K562 (cell line): ENCODE measurements around the gene STRIP1. TPM values are rescaled to one million over a fixed set of nuclear protein-coding genes. Genes with fewer than 3 reads are reported as not detected.
"Not testable (repeated sequence)": the region's sequence is repeated elsewhere in the genome, so short reads cannot be mapped to it uniquely, and the experiment has no call there.

Source experiments
- ATAC-seq: fragments of 200-7000 bp; cut with Tn5 transposase; 3 replicates; pipeline ENCODE4 v1.9.1; 2020; ENCODE audit warnings: moderate library complexity
- BruUV-seq: library from RNA; stranded (reverse); fragments of 400-500 nt; replicated peaks from 2 replicates; lab custom pipeline; 2021; lab: Mats Ljungman, UMichigan
- CTCF ChIA-PET: fragments of 300-600 bp; formaldehyde crosslinking; extraction: SDS; loops from one replicate; lab custom pipeline; 2021; ENCODE audit warnings: low intra/inter-chr PET ratio; lab: Yijun Ruan, JAX
- POLR2A ChIA-PET: fragments of 300-600, 350-650 bp; sonication (Branson Sonifier 250); formaldehyde crosslinking; extraction: SDS; loops from one replicate; lab custom pipeline; 2021; ENCODE audit warnings: antibody characterized with exemption, inconsistent platforms; lab: Yijun Ruan, JAX
- DNase-seq, 4 experiments: peaks; one replicate each; pipeline versions ENCODE4 v3.0.0 to v3.0.0-alpha.2; 2011 to 2018; ENCODE audit warnings: low spot score in 3 of 4, mixed read lengths in 3 of 4; ENCODE audit errors: extremely low read depth in 1 of 4
- FAIRE-seq: peaks from 2 replicates; lab custom pipeline; 2011; peaks lifted over from hg19 to GRCh38; lab: Jason Lieb, UNC
- H2AFZ ChIP-seq: 2 replicates; pipeline ENCODE4 v1.6.0; 2011; ENCODE audit warnings: low read depth, low read length, control low read depth, inconsistent platforms
- H3K27ac ChIP-seq: fragments of 200-600 bp; 3 replicates; pipeline ENCODE4 v1.8.0; 2011; ENCODE audit warnings: low read depth, mild to moderate bottlenecking, control low read depth, inconsistent platforms, low read length, moderate library complexity, mixed read lengths; ENCODE audit errors: extremely low read depth
- H3K27me3 ChIP-seq, 2 experiments: fragments of 300-600 bp in 1 of 2; 2 replicates in 1 of 2; 3 replicates in 1 of 2; pipeline versions ENCODE4 v1.6.0 to v1.8.0; 2011; ENCODE audit warnings: inconsistent platforms in 2 of 2, low read length in 2 of 2, mild to moderate bottlenecking in 1 of 2, mixed read lengths in 1 of 2, moderate library complexity in 1 of 2; ENCODE audit not compliant: control insufficient read depth in 2 of 2, insufficient read depth in 2 of 2
- H3K36me3 ChIP-seq: fragments of 300-600 bp; 3 replicates; pipeline ENCODE4 v1.8.0; 2011; ENCODE audit warnings: mild to moderate bottlenecking, low read length, inconsistent platforms; ENCODE audit not compliant: control insufficient read depth, insufficient read depth
- H3K4me1 ChIP-seq, 2 experiments: fragments of 200-600 bp in 1 of 2; replicated peaks in 1 of 2; 2 replicates in 1 of 2; 3 replicates in 1 of 2; pipeline versions ENCODE4 v1.5.1 to v1.8.0; 2011; ENCODE audit warnings: inconsistent platforms in 2 of 2, low read length in 2 of 2, mild to moderate bottlenecking in 1 of 2, mixed read lengths in 1 of 2, moderate library complexity in 1 of 2; ENCODE audit not compliant: control insufficient read depth in 2 of 2, insufficient read depth in 2 of 2
- H3K4me2 ChIP-seq: 2 replicates; pipeline ENCODE4 v1.6.1; 2011; ENCODE audit warnings: low read length, control low read depth, inconsistent platforms, mixed read lengths; ENCODE audit not compliant: insufficient read depth
- H3K4me3 ChIP-seq: fragments of 200-600 bp; sonication (generic), shearing (Covaris generic); 2 replicates; pipeline ENCODE4 v1.5.1; 2016; ENCODE audit warnings: control low read depth, inconsistent platforms
- H3K79me2 ChIP-seq: fragments of 200-600 bp; 3 replicates; pipeline ENCODE4 v1.8.0; 2011; ENCODE audit warnings: low read length, inconsistent platforms; ENCODE audit not compliant: control insufficient read depth, insufficient read depth
- H3K9ac ChIP-seq, 2 experiments: 2 replicates each; pipeline versions ENCODE4 v1.6.0 to v1.6.1; 2011; ENCODE audit warnings: low read depth in 2 of 2, low read length in 2 of 2, control low read depth in 1 of 2, inconsistent platforms in 1 of 2, mild to moderate bottlenecking in 1 of 2, mixed read lengths in 1 of 2; ENCODE audit not compliant: insufficient read depth in 1 of 2
- H3K9me1 ChIP-seq: one replicate; pipeline ENCODE4 v1.6.0; 2011; ENCODE audit warnings: inconsistent platforms, mild to moderate bottlenecking, low read length, moderate library complexity; ENCODE audit not compliant: control insufficient read depth, insufficient read depth
- H3K9me3 ChIP-seq: replicated peaks from 2 replicates; pipeline ENCODE4 v1.5.1; 2011; ENCODE audit warnings: low read depth, low read length, inconsistent platforms; ENCODE audit not compliant: control insufficient read depth, insufficient read depth
- H4K20me1 ChIP-seq: replicated peaks from 2 replicates; pipeline ENCODE4 v1.6.1; 2011; ENCODE audit warnings: low read length, inconsistent platforms, mixed read lengths; ENCODE audit not compliant: control insufficient read depth, insufficient read depth
- FOXK1 ChIP-seq: sonication (generic); formaldehyde crosslinking; IDR thresholded peaks from 2 replicates; pipeline ENCODE4 v1.8.0; 2022; ENCODE audit warnings: missing genetic modification reagents, mild to moderate bottlenecking, borderline replicate concordance
- MLLT1 ChIP-seq, 2 experiments: fragments of 450-650 bp; IDR thresholded peaks; 2 replicates each; pipeline ENCODE4 v1.6.1; 2016
- SUPT5H ChIP-seq: fragments of 450-650 bp; IDR thresholded peaks from 2 replicates; pipeline ENCODE4 v1.6.1; 2016
- TEAD4 ChIP-seq, 2 experiments: sonication (generic) in 1 of 2; formaldehyde crosslinking in 1 of 2; IDR thresholded peaks; 2 replicates each; pipeline versions ENCODE4 v1.6.1 to v1.8.0; 2012 to 2022; ENCODE audit warnings: borderline replicate concordance in 1 of 2, inconsistent platforms in 1 of 2, low read length in 1 of 2, mild to moderate bottlenecking in 1 of 2, missing genetic modification reagents in 1 of 2
- U2AF2 ChIP-seq: fragments of 200-400 bp; formaldehyde crosslinking; optimal IDR thresholded peaks from 2 replicates; pipeline ENCODE3; 2017; ENCODE audit warnings: low read depth, mild to moderate bottlenecking, low read length
- ZBTB11 ChIP-seq, 3 experiments: fragments of 200-800 bp in 1 of 3; fragments of 250-450 bp in 1 of 3; fragments of 450-650 bp in 1 of 3; sonication (Bioruptor Pico) in 1 of 3; sonication (Bioruptor generic) in 1 of 3; formaldehyde crosslinking in 1 of 3; IDR thresholded peaks; 2 replicates each; pipeline versions ENCODE4 v1.6.1 to v1.8.0; 2016 to 2022; ENCODE audit warnings: mild to moderate bottlenecking in 2 of 3, missing genetic modification characterization in 2 of 3, missing compliant biosample characterization in 1 of 3, moderate library complexity in 1 of 3
- ZFP30 ChIP-seq: fragments of 250-450 bp; sonication (Bioruptor Pico); IDR thresholded peaks from 2 replicates; pipeline ENCODE4 v1.8.0; 2022; ENCODE audit warnings: moderate library complexity, mild to moderate bottlenecking, inconsistent platforms, borderline replicate concordance
- ZNF232 ChIP-seq: sonication (generic); formaldehyde crosslinking; IDR thresholded peaks from 2 replicates; pipeline ENCODE4 v1.8.0; 2022; ENCODE audit warnings: mild to moderate bottlenecking, missing genetic modification reagents
- ZNF76 ChIP-seq: fragments of 250-450 bp; sonication (Bioruptor Pico); IDR thresholded peaks from 2 replicates; pipeline ENCODE4 v1.4.0; 2020; ENCODE audit warnings: mild to moderate bottlenecking, moderate library complexity, borderline replicate concordance
- WGBS: fragments of 100-300 bp; shearing (Covaris generic); methylation state at CpG from one replicate; pipeline ENCODE4 v1.1.6; 2016; ENCODE audit warnings: low coverage, mixed read lengths; ENCODE audit not compliant: insufficient coverage; ENCODE audit errors: missing lambda C conversion rate; 5-methylcytosine and 5-hydroxymethylcytosine counted together
- in situ Hi-C: fragments of 300-500 bp; cut with MboI; formaldehyde crosslinking; loops from 4 replicates; pipeline ENCODE4 v1.15.0; 2018; ENCODE audit warnings: inconsistent platforms, mixed read lengths
- intact Hi-C: fragments of 100-400 bp; cut with micrococcal nuclease; formaldehyde crosslinking; loops from 2 replicates; pipeline ENCODE4 v1.14.2; 2022
- polyA plus RNA-seq, 8 experiments: library from polyadenylated mRNA; depleted of rRNA in 4 of 8; stranded (reverse) in 5 of 8; unstranded in 3 of 8; fragments of >200 nt; fragmentation: Nextera tagmentation in 2 of 8; fragmentation: Illumina TruSeq in 1 of 8; extraction: Ambion mirVana in 2 of 8; extraction: Trizol in 1 of 8; gene quantifications; 2 replicates each; pipeline versions ENCODE4 v1.2.1 to v1.2.3, GENCODE V29; 2011 to 2014; ENCODE audit warnings: inconsistent platforms in 1 of 8, missing spikeins in 1 of 8
- total RNA-seq, 7 experiments: library from RNA; depleted of rRNA in 6 of 7; stranded (reverse); fragments of >200 nt in 6 of 7; fragmentation: Illumina TruSeq in 2 of 7; extraction: Trizol in 2 of 7; gene quantifications; 2 replicates each; pipeline versions ENCODE4 v1.2.1 to v1.2.3, GENCODE V29; 2011 to 2021; ENCODE audit warnings: low replicate concordance in 1 of 7

The STRIP1 gene
- total and polyA plus RNA-seq, 9 of the 15 experiments (the other 6 are each of a cell fraction or from before 2014, with no cell fraction given): 9.9 to 42.3 (median 32.0) TPM

GRCh38 chr1:110079995-110080394 is 45.6 kb downstream of the STRIP1 start:
- H2AFZ ChIP-seq, H4K20me1 ChIP-seq, H3K27ac ChIP-seq, H3K9ac ChIP-seq, H3K9me3 ChIP-seq, POLR2A ChIA-PET, intact Hi-C loops, DNase-seq, CTCF ChIA-PET, H3K9me1 ChIP-seq, H3K4me2 ChIP-seq, ATAC-seq, H3K4me3 ChIP-seq, H3K79me2 ChIP-seq, FAIRE-seq, in situ Hi-C loops, BruUV-seq, H3K36me3 ChIP-seq: not testable (repeated sequence)
- peaks cover 0 to 12% of the 10 kb centered on the region in 2 experiments; a peak in 1 of 5 replicates for H3K4me1 ChIP-seq
- 10% methylated on average over 2 of the region's 2 CpGs for WGBS
- H3K27me3 ChIP-seq: peaks cover 21 to 60% of the 10 kb centered on the region in 2 experiments

- in situ Hi-C loops: no loop called here
- Histone ChIP-seq H3K79me2 (no peaks in the 10 kb centered on the region), H3K9ac (no peak overlapping the region), H3K4me1 (peaks cover 0 to 12% of the 10 kb centered on the region in 2 experiments; a peak in 1 of 5 replicates), H3K27ac (no peak overlapping the region), H3K9me1 (no peaks in the 10 kb centered on the region), H3K27me3 (peaks cover 26 to 62% of the 10 kb centered on the region in 2 experiments), H3K4me2 (no peak overlapping the region), H3K36me3 (no peaks in the 10 kb centered on the region), H3K9me3 (no peaks in the 10 kb centered on the region), H3K4me3 (no peak overlapping the region), H2AFZ (no peak overlapping the region), H4K20me1 (no peaks in the 10 kb centered on the region)
- POLR2A ChIA-PET: interaction anchor here (0.6 to 2.0 kb wide), 6 partner anchors 9 to 774 kb away, joined by 3 to 12 read pairs (median 3); partner anchors contain the start of gene MYBPHL
- 13% methylated on average over 5 of the region's 5 CpGs for WGBS
- CTCF ChIA-PET: no interaction called here
- ATAC-seq: no peak
- no peak for FAIRE-seq
- no peak for DNase-seq
- intact Hi-C loops: no loop called here
- no TSS peak for BruUV-seq
- TF ChIP-seq ZBTB11 (CRISPR knock-in tag; IDR thresholded peaks at IDR 0.05) (no peak), FOXK1 (no peak), ZFP30 (CRISPR knock-in tag) (no peak), ZNF232 (CRISPR knock-in tag) (no peak), U2AF2 (no peak), MLLT1 (IDR thresholded peaks at IDR 0.05) (no peak), SUPT5H (no peak), TEAD4 (IDR thresholded peaks at IDR 0.05; ENCODE audit: low read length) (no peak), TEAD4 (CRISPR knock-in tag; IDR thresholded peaks at IDR 0.05; ENCODE audit: borderline replicate concordance) (no peak), ZNF76 (no peak)
Observed at GRCh38 chr1:110081061-110081460, 46.6 kb downstream of the STRIP1 start.
